HG03439 (cell line): ENCODE data around the gene LIMCH1.
"Not testable (repeated sequence)": the region's sequence is repeated elsewhere in the genome, so short reads cannot be mapped to it uniquely, and the experiment has no call there.

Experiments
- ATAC-seq: cut with Tn5 transposase; IDR thresholded peaks from one replicate; pipeline ENCODE4 v1.9.1; 2021; ENCODE audit warnings: mild to moderate bottlenecking, moderate library complexity; ENCODE audit not compliant: unreplicated experiment

LIMCH1 gene

GRCh38 chr4:41538017-41538733 is at the start of gene LIMCH1:
LIMCH1 (plus strand) TSS chr4:41538157; CDS start chr4:41605996, 67,839 bp downstream.
- ATAC-seq, result no peak

GRCh38 chr4:41491081-41491576 is 46.8 kb upstream of the LIMCH1 start:
- not testable (repeated sequence) for ATAC-seq

GRCh38 chr4:41496977-41497376 is 41.0 kb upstream of the LIMCH1 start:
- no peak for ATAC-seq

GRCh38 chr4:41498177-41498576 is 39.8 kb upstream of the LIMCH1 start:
- ATAC-seq, result no peak

- no peak for ATAC-seq
These were observed 33.7 kb upstream of the LIMCH1 start for GRCh38 chr4:41504167-41504818.

- no peak for ATAC-seq
These were observed 32.7 kb upstream of the LIMCH1 start for GRCh38 chr4:41505161-41505661.

- no peak for ATAC-seq
These were observed 31.8 kb upstream of the LIMCH1 start for GRCh38 chr4:41506130-41506529.

GRCh38 chr4:41507291-41507947 is 30.5 kb upstream of the LIMCH1 start:
- no peak for ATAC-seq

- ATAC-seq, result no peak
These were observed 28.5 kb upstream of the LIMCH1 start for GRCh38 chr4:41509451-41509866.

GRCh38 chr4:41510179-41510578 is 27.8 kb upstream of the LIMCH1 start:
- ATAC-seq, result no peak

GRCh38 chr4:41512136-41512535 is 25.8 kb upstream of the LIMCH1 start:
- ATAC-seq, result no peak

GRCh38 chr4:41512596-41512995 is 25.4 kb upstream of the LIMCH1 start:
- no peak for ATAC-seq

- ATAC-seq, result no peak
These were observed 23.8 kb upstream of the LIMCH1 start for GRCh38 chr4:41514169-41514568.

GRCh38 chr4:41514766-41515481 is 23.0 kb upstream of the LIMCH1 start:
- no peak for ATAC-seq

- no peak for ATAC-seq
These were observed 20.8 kb upstream of the LIMCH1 start for GRCh38 chr4:41517121-41517520.

GRCh38 chr4:41517747-41518146 is 20.2 kb upstream of the LIMCH1 start:
- ATAC-seq, result no peak

- no peak for ATAC-seq
These were observed 13.5 kb upstream of the LIMCH1 start for GRCh38 chr4:41524425-41524824.

- ATAC-seq, result no peak
These were observed 12.8 kb upstream of the LIMCH1 start for GRCh38 chr4:41525129-41525528.

- ATAC-seq, result no peak
These were observed 11.3 kb upstream of the LIMCH1 start for GRCh38 chr4:41526628-41527027.

GRCh38 chr4:41528512-41529205 is 9.3 kb upstream of the LIMCH1 start:
- no peak for ATAC-seq
